NCI-H82 treated with DMSO at 0.1 percent for 48 hours (cell line): ENCODE data around the gene CRLF1.
"Not testable (repeated sequence)": the region's sequence is repeated elsewhere in the genome, so short reads cannot be mapped to it uniquely, and the experiment has no call there.

ENCODE experiments used
- DNase-seq: peaks from one replicate; lab custom pipeline; 2025; ENCODE audit not compliant: unreplicated experiment; lab: John Stamatoyannopoulos, UW

Gene CRLF1

GRCh38 chr19:18593367-18594095 lies 13.1 kb downstream of the CRLF1 start:
- no peak for DNase-seq

DNA sequence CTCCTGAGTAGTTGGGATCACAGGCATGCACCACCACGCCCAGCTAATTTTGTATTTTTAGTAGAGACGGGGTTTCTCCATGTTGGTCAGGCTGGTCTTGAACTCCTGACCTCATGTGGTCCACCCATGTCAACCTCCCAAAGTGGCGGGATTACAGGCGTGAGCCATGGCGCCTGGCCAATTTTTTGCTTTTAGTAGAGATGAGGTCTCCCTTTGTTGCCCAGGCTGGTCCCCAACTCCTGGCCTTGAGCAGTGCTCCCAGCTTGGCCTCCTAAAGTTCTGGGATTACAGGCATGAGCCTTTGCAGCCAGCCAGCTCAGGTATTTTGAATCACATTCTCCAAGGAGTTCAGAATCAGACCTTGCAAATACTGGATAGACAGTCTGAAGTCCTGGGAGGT lies 13.9 kb downstream of the CRLF1 start:
- not testable (repeated sequence) for DNase-seq

DNA sequence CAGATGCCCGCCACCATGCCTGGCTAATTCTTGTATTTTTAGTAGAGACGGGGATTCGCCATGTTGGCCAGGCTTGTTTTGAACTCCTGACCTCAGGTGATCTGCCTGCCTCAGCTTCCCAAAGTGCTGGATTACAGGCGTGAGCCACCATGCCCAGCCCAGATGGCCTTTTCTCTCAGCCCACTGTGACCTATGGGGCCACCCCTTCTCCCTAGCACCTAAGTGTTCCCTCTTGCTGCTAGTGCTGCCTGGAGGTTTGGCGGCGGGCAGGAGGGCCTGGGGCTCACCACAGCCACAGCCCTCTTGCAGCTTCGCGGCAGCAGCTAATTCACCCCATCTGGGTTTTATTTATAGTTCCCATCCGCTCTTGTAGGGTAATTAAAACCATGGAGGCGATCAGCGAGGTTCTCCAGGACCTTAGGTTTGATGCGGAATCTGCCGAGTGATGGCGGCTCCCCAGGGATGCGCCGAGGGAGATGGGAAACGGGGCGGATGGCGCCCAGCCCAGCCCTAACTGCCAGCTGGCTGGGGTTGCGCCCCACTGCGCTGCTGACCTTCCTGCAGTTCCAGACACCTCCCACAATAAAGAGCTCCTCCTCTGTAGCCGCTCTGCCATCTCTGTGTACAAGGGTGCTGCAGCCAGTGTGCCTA lies 14.7 kb downstream of the CRLF1 start:
- no peak for DNase-seq

GRCh38 chr19:18590273-18591272 lies 16.0 kb downstream of the CRLF1 start:
- peak; percentile 97 for DNase-seq

- DNase-seq, result peak; percentile 95
Observed at GRCh38 chr19:18589380-18590272, 17.0 kb downstream of the CRLF1 start.

DNA sequence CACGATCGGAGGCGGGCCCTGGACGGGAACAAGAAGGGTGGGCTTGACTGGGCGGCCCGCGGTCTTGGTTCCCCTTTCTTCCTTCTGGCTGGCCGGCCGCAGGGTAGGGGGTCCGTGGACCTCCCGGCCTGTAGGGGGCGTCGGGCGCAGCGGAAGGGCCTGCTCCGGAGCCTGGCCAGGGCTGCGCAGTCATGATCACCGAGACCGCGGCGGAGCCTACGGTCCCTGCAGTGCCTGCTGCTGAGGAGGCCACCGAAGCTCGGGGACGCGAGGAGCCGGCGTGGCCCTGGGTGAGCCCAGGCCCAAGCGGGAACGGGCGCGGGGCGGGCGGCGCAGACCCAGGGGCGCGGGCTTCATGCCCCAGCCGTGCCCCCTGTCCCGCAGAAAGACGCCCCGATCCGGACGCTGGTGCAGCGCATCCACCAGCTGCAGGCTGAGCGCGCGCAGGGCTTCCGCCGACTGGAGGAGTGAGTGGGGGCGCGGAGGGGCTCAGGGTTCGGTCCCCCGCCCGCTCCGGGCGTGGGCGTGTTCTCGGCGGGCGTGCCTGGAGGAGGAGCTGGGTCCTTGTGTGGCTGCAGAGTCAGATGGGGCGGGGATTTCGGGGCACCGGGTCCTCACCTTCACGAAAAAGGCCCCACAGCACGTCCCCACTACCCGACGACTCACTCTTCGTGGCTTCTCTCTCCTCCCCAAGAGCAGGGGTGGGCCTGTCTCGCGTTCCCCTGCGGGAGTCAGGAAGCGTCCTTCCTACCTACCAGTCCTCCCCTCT lies 17.8 kb downstream of the CRLF1 start, which contains the start of gene REX1BD:
TSS of gene REX1BD (plus strand) at position 188 of the 769 bp plus-strand sequence. CDS start at position 192, 4 bp downstream.
- peak; percentile 66 for DNase-seq

DNA sequence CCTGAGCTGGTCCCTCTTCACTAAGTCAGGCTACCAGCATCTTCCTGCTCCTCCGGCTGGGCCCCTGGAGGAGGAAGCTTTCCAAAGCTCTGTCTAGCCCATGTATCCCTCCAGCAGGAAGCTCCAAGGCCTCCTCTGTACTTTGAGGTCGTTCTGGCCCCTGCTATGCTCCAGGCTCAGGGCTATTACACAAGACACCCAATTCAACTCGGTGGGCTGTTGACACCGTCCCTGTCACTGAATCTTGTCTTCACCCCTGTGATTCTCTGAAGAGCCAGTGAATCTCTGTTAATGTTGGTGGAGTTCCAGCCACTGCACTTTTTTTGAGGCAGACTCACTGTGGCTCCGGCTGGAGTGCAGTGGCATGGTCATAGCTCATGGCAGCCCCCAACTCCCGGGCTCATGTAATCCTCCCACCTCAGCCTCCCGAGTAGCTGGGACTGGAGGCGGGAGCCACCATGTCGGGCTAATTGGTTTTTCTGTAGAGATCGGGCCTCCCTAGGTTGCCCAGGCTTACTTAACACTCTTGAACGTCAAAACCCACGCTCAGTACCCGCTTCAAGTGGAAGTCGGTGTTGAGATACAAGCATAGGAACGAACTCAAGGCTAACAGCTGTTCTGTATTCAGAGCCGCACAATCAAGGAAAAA lies 18.5 kb downstream of the CRLF1 start:
- DNase-seq, result no peak

GRCh38 chr19:18587561-18587960 lies 19.0 kb downstream of the CRLF1 start:
- DNase-seq, result no peak

- no peak for DNase-seq
Observed at GRCh38 chr19:18586306-18586705, 20.3 kb downstream of the CRLF1 start.

- no peak for DNase-seq
Observed at GRCh38 chr19:18580311-18580710, 26.3 kb downstream of the CRLF1 start.

- no peak for DNase-seq
Observed at GRCh38 chr19:18577365-18577914, 29.2 kb downstream of the CRLF1 start.

- DNase-seq, result no peak
Observed at GRCh38 chr19:18576383-18576782, 30.2 kb downstream of the CRLF1 start.

DNA sequence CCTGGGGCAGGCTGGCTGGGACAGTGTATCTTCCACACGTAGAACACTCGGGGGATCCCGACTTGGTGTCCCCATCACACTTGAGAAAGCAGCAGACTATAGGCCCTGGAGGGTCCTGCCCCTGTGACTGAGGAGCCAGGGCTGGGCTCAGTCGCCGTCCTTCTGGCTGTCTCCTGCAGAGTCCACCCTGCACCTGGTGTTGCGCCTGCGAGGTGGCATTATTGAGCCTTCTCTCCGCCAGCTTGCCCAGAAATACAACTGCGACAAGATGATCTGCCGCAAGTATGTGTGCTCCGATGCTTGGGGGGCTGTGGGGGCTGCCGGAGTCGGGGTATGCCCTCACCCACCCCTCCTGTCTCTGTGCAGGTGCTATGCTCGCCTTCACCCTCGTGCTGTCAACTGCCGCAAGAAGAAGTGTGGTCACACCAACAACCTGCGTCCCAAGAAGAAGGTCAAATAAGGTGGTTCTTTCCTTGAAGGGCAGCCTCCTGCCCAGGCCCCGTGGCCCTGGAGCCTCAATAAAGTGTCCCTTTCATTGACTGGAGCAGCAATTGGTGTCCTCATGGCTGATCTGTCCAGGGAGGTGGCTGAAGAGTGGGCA lies 31.8 kb downstream of the CRLF1 start:
- DNase-seq, result no peak

- DNase-seq, result peak; percentile 97
Observed at GRCh38 chr19:18571564-18572344, 34.8 kb downstream of the CRLF1 start, which contains the start of gene UBA52. UBA52 (plus strand) TSS chr19:18571857; CDS start chr19:18573301, 1,444 bp downstream.

GRCh38 chr19:18568367-18568766 lies 38.2 kb downstream of the CRLF1 start:
- DNase-seq, result no peak

DNA sequence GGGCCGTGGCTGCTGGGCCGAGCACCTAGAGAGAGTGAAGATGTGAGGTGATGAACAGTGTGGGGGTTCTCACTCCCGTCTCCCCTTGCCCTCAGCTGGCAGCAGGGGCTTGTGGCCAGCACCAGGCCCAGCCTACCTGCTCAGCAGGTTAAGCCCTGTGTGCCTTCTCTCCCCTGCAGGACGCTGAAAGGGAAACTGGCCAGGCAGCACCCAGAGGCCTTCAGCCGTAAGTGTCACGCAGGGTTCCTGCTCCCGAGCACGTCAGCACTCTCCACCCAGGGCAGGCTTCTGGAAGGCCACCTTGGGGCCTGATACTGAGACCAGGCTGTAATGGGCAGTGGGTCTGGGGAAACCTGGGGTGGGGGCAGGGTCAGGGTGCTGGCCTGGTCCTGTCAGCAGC lies 39.6 kb downstream of the CRLF1 start:
- no peak for DNase-seq

GRCh38 chr19:18562086-18562485 lies 44.5 kb downstream of the CRLF1 start:
- no peak for DNase-seq
